Activated CD8-positive, alpha-beta memory T cell treated with anti-CD3 and anti-CD28 coated beads, Interleukin-2, amount 50 U/mL, for 48 hours (primary cell): ENCODE measurements around the gene RAI1.
"Not testable (repeated sequence)": the region's sequence is repeated elsewhere in the genome, so short reads cannot be mapped to it uniquely, and the experiment has no call there.

Source experiments
- DNase-seq: peaks from one replicate; pipeline ENCODE4 v3.0.0-alpha.2; 2020

RAI1 gene

GRCh38 chr17:17806611-17807274 is 125.5 kb downstream of the RAI1 start:
- no peak for DNase-seq

GRCh38 chr17:17807440-17807839 is 126.2 kb downstream of the RAI1 start:
- DNase-seq: no peak

- not testable (repeated sequence) for DNase-seq
Observed at GRCh38 chr17:17808200-17808599, 126.9 kb downstream of the RAI1 start.

DNA sequence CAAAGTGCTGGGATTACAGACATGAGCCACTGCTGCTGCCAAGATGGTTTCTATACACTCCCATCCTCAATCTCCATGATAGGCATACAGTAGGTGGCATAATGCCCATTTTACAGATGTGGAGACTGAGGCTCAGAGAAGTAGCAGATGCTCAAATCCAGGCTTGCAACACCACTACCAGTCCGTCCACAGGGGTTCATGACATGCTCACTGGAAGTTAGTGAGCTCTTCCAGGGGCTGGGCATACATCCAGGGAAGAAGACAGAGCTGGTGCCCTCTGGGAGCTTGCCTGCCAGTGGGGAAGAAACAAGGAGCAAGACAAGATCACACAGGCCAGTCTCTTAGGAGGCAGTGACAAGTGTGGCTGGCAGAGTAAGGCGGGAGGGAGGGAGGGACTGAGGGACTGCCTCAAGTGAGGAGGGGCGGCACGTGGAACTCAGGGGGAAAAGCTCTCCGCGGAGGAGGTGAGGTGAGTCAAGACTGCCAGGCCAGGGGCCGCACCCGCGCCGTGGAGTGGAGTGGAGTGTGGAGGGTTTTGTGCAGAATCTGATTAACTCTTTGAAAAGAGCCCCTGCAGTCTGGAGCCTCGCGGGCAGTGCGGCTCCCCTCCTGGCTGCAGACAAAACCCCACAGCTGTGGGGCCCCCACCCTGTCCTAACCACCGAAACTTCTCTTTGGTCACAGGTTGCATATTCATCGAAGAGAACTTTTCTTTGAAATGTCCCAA is 127.6 kb downstream of the RAI1 start:
- no peak for DNase-seq

GRCh38 chr17:17809531-17810083 is 128.3 kb downstream of the RAI1 start:
- DNase-seq: no peak

GRCh38 chr17:17810084-17810894 is 129.0 kb downstream of the RAI1 start:
- no peak for DNase-seq

DNA sequence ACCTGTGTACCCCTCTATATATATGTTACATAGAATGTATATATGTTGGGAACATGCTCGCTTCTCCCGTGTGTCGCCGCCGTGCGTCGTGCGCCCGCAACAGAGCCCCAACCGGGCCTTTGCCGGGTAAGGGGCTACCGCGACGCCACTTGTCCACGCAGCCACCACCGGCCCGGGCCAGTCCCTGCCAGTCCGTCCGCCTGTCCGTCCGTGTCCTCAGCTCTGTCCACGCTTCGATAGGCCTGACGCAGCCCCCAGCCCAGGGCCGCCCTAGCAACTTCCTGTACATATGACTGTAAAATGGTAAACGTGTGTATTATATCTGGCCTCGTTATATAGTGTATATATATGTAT is 129.6 kb downstream of the RAI1 start:
- no peak for DNase-seq

DNA sequence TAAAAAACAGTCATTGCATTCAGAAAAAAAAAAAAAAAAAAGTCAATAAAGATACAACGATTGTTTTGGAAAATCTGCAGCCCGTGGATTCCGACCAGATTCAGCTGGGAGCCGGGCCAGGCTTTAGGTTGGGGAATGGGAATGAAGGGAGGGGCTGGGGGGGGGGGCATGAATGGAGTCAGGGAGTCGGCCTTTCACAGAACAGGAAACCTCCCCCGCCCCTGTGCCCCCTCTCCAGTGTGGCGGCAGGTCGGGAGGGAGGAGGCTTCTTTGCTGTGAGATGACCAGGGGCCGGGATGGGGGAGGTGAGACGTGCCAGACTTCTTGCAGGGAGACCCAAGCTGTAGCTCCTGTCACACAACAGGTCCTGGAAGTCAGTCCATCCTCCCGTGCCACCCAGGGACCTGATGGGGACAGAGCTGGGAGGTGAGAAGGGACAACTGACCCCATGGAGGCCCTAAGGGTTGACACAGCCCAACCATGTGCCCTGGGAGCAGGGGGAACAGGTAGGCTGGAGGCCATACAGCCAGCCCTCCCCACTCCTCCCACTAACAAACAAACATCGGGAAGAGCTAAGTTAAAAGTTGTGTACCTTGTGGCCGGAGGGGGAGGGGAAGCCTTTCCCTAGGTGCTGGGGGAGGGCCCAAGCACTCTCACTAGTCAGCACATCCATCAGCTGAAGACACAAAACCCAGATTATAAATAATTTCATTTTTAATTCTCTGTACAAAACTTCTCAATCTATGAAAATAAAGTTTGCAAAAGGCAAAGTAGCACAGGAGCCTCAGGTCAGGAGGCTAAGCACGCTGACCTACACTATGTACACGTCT is 130.3 kb downstream of the RAI1 start:
- no peak for DNase-seq

DNA sequence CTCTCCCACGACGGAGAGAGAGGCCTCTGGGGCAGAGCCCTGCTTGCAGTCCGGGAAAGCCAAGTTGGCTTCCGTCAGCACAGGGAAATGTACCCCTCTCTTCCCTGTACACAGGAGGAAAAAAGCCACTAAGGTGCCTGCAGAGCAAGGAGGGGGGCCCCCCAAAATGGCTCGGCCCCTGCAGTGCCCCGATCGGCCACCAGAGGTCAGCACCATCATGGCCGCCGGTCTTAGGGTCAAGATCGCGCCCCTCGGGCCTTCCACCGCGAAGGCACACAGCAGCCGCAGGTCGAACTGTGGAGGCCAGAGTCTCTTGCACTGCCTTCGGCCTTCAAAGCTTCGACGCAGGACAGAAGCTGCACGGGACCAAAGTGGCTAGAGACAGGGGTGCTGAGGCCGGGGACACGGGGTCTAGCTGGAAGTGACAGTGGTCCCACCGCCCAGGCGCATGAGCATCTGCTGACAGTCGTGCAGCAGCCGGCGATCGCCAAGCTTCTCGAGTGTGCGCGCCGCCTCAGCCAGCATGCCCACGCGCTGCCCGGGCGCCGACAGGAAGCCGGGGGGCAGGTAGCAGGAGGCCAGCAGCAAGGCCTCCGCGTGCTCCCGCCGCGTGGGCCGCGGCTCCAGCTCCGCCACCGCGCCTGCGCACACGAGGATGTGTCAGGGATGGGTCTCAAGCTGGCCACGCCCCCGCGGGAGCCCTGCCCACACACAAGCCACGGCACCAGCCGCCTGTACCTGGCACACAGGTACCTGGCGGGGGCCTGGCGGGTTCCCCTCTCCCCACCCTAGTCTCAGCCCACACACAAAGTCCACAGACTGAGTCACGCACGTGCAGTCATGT is 131.2 kb downstream of the RAI1 start:
- peak; percentile 94 for DNase-seq

- DNase-seq: no peak
Observed at GRCh38 chr17:17813055-17813724, 131.9 kb downstream of the RAI1 start.

- no peak for DNase-seq
Observed at GRCh38 chr17:17813725-17814095, 132.5 kb downstream of the RAI1 start.

DNA sequence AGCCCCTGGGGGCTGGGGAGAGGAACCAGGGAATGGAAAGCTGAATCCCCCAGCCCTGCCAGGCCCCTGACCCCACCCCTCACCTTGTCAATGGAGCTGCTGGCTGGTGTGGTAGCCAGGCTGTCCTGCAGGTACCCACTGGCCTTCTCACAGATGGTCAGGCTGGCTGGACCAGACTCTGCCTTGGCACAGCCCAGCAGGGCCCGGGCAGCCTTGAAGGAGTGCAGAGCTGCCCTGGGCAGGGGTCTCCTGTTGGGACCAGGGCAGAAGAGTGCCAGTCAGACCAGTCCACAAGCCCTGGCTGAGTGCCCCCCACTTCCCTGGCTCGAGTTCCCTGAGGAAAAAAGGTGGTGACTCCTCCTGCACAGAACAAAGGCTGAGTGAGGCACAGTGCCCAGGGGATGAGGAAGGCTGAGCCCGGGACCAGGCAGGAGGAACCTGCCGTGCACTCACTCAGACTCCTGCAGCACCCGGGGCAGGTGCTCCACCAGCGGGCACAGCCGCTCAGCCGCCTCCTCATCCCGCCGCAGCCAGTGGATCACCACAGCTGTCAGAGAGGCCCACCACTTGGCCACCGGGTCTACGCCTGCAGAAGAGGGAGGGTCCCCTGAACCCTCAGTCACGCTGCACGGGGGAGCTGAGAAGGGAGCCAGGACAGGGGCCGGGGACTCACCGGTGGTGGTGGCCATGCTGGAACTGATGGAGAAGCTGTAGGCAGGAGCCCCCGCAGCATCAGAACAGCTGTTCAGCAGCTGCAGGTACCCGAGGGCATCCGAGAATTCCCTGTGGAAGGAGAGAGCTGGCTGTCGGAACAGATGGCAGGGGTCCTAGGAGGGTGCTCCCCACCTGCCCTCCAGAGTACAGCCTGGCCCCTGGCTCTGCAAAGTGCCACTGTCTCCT is 133.2 kb downstream of the RAI1 start:
- DNase-seq: no peak

DNA sequence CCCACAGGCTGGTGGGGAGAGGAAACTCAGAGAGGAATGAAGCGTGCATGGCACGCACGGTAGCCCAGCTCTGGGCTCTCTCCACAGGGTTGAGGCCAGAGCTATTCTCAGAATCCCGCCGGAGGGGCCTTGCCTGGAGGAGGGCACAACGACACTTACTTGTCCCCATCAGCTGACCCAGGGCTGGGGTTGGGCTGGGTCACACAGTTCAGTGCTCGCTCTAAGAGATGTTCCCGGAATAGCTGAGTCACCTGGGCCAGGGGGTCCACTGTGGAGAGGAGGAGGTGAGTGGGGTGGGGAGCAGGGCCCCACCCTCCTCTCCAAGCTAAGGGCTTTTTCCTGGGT is 133.8 kb downstream of the RAI1 start:
- DNase-seq: no peak

GRCh38 chr17:17815436-17816200 is 134.4 kb downstream of the RAI1 start:
- no peak for DNase-seq

- no peak for DNase-seq
Observed at GRCh38 chr17:17816240-17816814, 135.1 kb downstream of the RAI1 start.

DNA sequence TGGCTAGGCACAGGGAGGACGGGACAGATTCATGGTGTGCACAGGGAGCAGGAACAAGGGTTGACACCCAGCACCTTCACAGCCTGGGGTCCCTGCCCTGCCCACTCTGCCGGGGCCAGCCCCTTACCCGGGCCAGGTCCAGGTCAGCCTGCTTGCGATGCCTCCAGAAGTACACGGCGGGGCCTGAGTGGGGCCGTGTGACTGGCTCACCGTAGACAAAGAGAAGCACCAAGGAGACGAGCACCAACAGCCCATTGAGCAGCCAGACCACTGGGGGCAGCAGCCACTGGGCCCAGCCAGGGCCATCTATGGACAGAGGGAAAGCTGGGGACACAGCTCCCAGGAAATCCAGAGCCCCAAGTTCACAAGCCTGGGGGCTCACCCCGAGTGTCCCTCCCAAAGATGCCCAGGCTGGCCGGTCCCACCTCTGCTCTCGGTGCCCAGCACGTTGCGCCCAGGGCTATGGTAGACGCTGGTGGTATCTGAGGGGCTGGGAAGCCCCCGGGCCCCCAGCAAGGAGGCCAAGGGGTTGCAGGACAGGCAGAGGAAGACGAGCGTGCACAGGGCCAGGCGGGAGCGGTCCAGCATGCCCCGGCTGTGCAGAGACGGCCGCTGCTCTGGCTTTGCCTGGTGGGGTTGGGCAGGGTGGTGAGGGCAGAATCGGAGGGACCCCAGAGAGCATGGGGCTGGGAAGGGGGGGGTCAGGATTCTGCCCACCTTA is 135.7 kb downstream of the RAI1 start:
- no peak for DNase-seq

GRCh38 chr17:17817552-17817947 is 136.3 kb downstream of the RAI1 start:
- no peak for DNase-seq

DNA sequence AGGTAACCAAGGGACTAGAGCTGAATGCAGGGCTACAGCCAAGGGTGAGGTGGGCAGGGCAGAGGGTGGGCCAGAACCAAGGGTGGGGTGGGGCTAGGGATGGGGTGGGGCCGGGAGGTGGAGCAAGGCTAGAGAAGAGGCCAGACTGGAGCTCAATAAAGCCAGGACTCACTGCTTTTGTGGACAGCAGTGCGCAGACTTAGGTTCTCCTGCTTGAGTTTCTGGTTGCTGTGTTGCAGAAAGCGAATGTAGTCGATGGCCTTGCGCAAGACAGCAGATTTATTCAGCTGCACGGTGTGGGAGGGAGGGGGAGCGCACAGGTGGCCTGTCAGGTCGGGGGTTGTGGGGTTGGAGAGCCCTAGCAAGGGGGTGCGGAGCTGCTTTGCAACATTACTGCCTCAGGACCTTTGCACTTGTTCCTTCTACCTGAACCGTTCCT is 136.8 kb downstream of the RAI1 start:
- DNase-seq: no peak
